DND-41 (cell line): ENCODE results near the gene VAV3.
"Not testable (repeated sequence)": the region's sequence is repeated elsewhere in the genome, so short reads cannot be mapped to it uniquely, and the experiment has no call there.

Experiments
- ATAC-seq: fragments of 200-7000 bp; cut with Tn5 transposase; 3 replicates; pipeline ENCODE4 v1.9.1; 2021; ENCODE audit warnings: low read depth; ENCODE audit not compliant: insufficient read depth
- DNase-seq: peaks from one replicate; pipeline ENCODE4 v3.0.0-alpha.2; 2020
- H2AFZ ChIP-seq: 2 replicates; pipeline ENCODE4 v1.6.0; 2012; ENCODE audit warnings: low read depth, low read length
- H3K27ac ChIP-seq: 2 replicates; pipeline ENCODE4 v1.5.1; 2012; ENCODE audit warnings: low read length, inconsistent platforms
- H3K27me3 ChIP-seq: fragments of 200-600 bp; sonication (generic); 2 replicates; pipeline ENCODE4 v1.6.0; 2012; ENCODE audit warnings: low read length, mild to moderate bottlenecking, inconsistent platforms; ENCODE audit not compliant: insufficient read depth, poor library complexity
- H3K36me3 ChIP-seq: 2 replicates; pipeline ENCODE4 v1.5.1; 2012; ENCODE audit warnings: low read length, inconsistent platforms; ENCODE audit not compliant: insufficient read depth
- H3K4me1 ChIP-seq: 2 replicates; pipeline ENCODE4 v1.5.1; 2012; ENCODE audit warnings: mild to moderate bottlenecking, low read length; ENCODE audit not compliant: insufficient read depth
- H3K4me2 ChIP-seq: 2 replicates; pipeline ENCODE4 v1.6.0; 2012; ENCODE audit warnings: mild to moderate bottlenecking, moderate library complexity, low read length, inconsistent platforms; ENCODE audit not compliant: insufficient read depth
- H3K4me3 ChIP-seq, 2 experiments: fragments of 200-600 bp in 1 of 2; shearing (Covaris generic) in 1 of 2; 2 replicates each; pipeline ENCODE4 v1.5.1; 2012 to 2016; ENCODE audit warnings: inconsistent platforms in 2 of 2, low read length in 2 of 2, mild to moderate bottlenecking in 2 of 2, low read depth in 1 of 2, moderate library complexity in 1 of 2
- H3K79me2 ChIP-seq: 2 replicates; pipeline ENCODE4 v1.6.0; 2012; ENCODE audit warnings: low read length, inconsistent platforms; ENCODE audit not compliant: insufficient read depth
- H3K9ac ChIP-seq: 2 replicates; pipeline ENCODE4 v1.6.0; 2012; ENCODE audit warnings: low read depth, mild to moderate bottlenecking, inconsistent platforms, low read length, moderate library complexity
- H3K9me3 ChIP-seq: 2 replicates; pipeline ENCODE4 v1.5.1; 2012; ENCODE audit warnings: low read length, moderate library complexity, mild to moderate bottlenecking, inconsistent platforms; ENCODE audit not compliant: insufficient read depth, severe bottlenecking
- H4K20me1 ChIP-seq: 2 replicates; pipeline ENCODE4 v1.6.0; 2012; ENCODE audit warnings: low read length; ENCODE audit not compliant: insufficient read depth
- CTCF ChIP-seq: IDR thresholded peaks from 2 replicates; pipeline ENCODE4 v1.5.1; 2012; ENCODE audit warnings: borderline replicate concordance, low read length, moderate library complexity, mild to moderate bottlenecking; ENCODE audit not compliant: poor library complexity, severe bottlenecking; ENCODE audit errors: extremely low read depth
- EZH2 ChIP-seq: IDR thresholded peaks from 3 replicates; pipeline ENCODE4 v1.6.1; 2012; ENCODE audit warnings: borderline replicate concordance, low read depth, mild to moderate bottlenecking, moderate library complexity, low read length, inconsistent platforms; ENCODE audit not compliant: severe bottlenecking

VAV3 gene

DNA sequence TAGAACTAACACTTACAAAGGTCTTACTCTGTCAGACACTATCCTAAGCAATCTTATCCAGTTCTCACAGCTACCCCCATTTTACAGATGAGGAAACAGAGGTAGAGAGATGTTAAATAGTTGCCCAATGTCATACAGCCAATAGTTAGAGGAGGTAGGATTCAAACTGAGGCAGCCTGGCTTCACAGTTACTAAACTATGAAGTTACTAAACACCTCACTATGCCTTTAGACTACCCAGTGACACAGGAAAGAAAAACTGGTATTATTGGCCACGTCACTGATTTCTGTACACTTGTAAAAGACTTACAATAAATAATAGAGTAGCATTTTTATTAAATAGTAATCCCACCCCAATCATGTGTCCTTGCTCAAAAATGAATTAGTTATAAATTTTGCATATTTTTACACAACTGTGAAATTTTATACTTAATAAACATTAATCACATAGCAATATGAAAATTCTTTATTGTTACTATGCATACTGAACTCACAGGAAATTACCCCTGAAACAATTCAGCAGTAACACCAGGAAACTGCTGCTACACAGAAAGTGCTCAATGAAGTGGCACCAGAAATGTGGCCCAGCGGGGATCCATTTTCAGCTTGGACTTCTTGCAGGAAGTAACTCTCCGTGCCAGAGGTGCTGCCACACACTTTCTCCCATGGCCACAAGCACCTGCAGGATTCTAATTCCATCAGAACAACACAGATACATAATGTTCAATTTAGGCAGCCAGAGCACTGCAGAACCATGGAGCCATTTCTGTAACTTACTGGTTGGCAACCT lies 69.4 kb downstream of the VAV3 start:
- Histone ChIP-seq H3K9ac (no peak overlapping the region), H4K20me1 (0 out of 2 replicates have a peak, but pooled peaks cover 3% of the 10 kb centered on the region), H3K27me3 (no peaks in the 10 kb centered on the region), H3K4me3 (no peak overlapping the region), H3K36me3 (peaks cover 5% of the 10 kb centered on the region; the same call in 1 of the 2 replicates), H2AFZ (no peak overlapping the region), H3K27ac (peak overlapping the region; percentile 21; the same call in 1 of the 2 replicates), H3K9me3 (peaks cover 2% of the 10 kb centered on the region), H3K4me1 (peaks cover 47% of the 10 kb centered on the region), H3K79me2 (peaks cover 92% of the 10 kb centered on the region), H3K4me2 (no peak overlapping the region)
- ATAC-seq (no peak), DNase-seq (peak; percentile 26)
- TF ChIP-seq CTCF: no peak
- TF ChIP-seq EZH2: no peak

DNA sequence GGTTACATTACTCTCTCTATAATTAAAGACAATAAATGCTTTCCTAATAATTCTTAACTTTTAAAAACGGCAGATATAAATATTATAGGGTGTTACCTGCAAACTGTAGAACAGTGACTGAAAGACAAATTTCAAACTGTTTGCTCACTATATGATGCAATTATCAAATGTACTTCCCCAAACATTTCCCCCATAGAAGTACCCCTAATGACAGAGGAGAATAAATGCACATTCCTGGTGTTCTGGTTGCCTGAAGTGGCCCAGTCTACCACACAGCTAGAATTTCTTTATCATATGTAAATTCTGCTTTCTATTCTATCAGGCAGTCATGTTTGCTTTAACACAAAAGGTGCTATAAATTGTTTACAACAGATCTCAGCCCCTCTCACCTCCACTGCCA lies 70.4 kb downstream of the VAV3 start:
- H3K4me3 ChIP-seq: no peak overlapping the region
- H2AFZ ChIP-seq: no peak overlapping the region
- TF ChIP-seq CTCF: no peak
- TF ChIP-seq EZH2: no peak
- no peak for DNase-seq
- H4K20me1 ChIP-seq: no peaks in the 10 kb centered on the region
- no peaks in the 10 kb centered on the region for H3K27me3 ChIP-seq
- peaks cover 5% of the 10 kb centered on the region; the same call in 1 of the 2 replicates for H3K36me3 ChIP-seq
- ATAC-seq: no peak
- no peak overlapping the region for H3K9ac ChIP-seq
- peaks cover 2% of the 10 kb centered on the region for H3K9me3 ChIP-seq
- peaks cover 92% of the 10 kb centered on the region for H3K79me2 ChIP-seq
- 0 out of 2 replicates have a peak overlapping the region, but pooled peaks have one; percentile 19 for H3K27ac ChIP-seq
- H3K4me1 ChIP-seq: peaks cover 37% of the 10 kb centered on the region
- H3K4me2 ChIP-seq: no peak overlapping the region

DNA sequence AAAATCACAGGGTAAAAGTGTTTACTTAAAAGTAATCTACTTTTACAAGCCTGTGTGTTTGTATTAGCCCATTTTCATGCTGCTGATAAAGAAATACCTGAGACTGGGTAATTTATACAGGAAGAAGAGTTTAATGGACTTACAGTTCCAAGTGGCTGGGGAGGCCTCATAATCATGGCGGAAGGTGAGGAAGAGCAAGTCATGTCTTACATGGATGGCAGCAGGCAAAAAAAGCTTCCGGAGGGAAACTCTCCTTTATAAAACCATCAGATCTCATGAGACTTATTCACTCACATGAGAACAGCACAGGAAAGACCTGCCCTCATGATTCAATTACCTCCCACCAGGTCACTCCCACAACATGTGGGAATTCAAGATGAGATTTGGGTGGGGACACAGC lies 71.6 kb downstream of the VAV3 start:
- not testable (repeated sequence) for H3K36me3 ChIP-seq, DNase-seq, H3K27ac ChIP-seq, H3K4me2 ChIP-seq, H3K9me3 ChIP-seq, H3K27me3 ChIP-seq, H3K4me3 ChIP-seq, H4K20me1 ChIP-seq, H2AFZ ChIP-seq, ATAC-seq, H3K9ac ChIP-seq
- Histone ChIP-seq H3K79me2 (peaks cover 89% of the 10 kb centered on the region), H3K4me1 (peaks cover 26% of the 10 kb centered on the region)

DNA sequence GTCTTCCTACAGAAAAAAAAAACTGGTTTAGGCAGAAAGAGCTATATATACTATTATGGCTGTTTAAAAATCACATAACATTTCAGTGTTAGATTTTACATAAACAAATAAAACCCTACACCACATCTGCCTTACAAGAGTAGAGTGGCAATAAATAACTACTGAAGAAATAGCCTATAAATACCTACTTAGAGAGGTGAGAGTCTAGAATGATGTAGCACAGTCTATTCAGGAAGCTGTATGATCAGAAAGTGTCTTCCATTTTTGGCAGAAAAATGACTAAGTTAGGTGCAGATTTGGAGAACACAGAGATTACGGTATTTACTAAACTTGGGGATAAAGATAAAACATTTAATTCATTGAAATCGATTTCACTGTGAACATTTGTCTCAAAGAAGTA lies 75.5 kb downstream of the VAV3 start:
- Histone ChIP-seq H3K9ac (no peak overlapping the region), H3K4me3 (no peak overlapping the region), H3K27me3 (no peaks in the 10 kb centered on the region), H3K4me1 (0 out of 2 replicates have a peak, but pooled peaks cover 3% of the 10 kb centered on the region), H3K27ac (no peak overlapping the region), H3K4me2 (no peak overlapping the region), H4K20me1 (no peaks in the 10 kb centered on the region; the same call in 1 of the 2 replicates), H3K36me3 (peaks cover 5% of the 10 kb centered on the region; the same call in 1 of the 2 replicates), H3K79me2 (peaks cover 85% of the 10 kb centered on the region), H2AFZ (no peak overlapping the region), H3K9me3 (peaks cover 2% of the 10 kb centered on the region)
- no peak for DNase-seq
- ATAC-seq: no peak
- TF ChIP-seq CTCF: no peak
- no peak for TF ChIP-seq EZH2
